H9 (cell line): ENCODE results near the gene DNAJC8. TPM values are rescaled to one million over a fixed set of nuclear protein-coding genes. Genes with fewer than 3 reads are reported as not detected.

Source experiments
- DNase-seq: peaks from one replicate; pipeline ENCODE4 v3.0.0-alpha.2; 2017
- H2AFZ ChIP-seq: one replicate; pipeline ENCODE4 v1.6.1; 2013; ENCODE audit warnings: mild to moderate bottlenecking, low read length, control low read depth, moderate library complexity
- H2AK5ac ChIP-seq: 2 replicates; pipeline ENCODE4 v1.6.1; 2013; ENCODE audit warnings: low read length, control low read depth, mixed read lengths; ENCODE audit not compliant: insufficient read length
- H2BK120ac ChIP-seq: one replicate; pipeline ENCODE4 v1.6.1; 2013; ENCODE audit warnings: low read depth, mild to moderate bottlenecking, low read length, control low read depth, inconsistent platforms; ENCODE audit not compliant: poor library complexity, severe bottlenecking
- H2BK12ac ChIP-seq: 2 replicates; pipeline ENCODE4 v1.6.1; 2013; ENCODE audit warnings: low read length, control low read depth, mixed read lengths, low read depth; ENCODE audit not compliant: insufficient read length
- H2BK15ac ChIP-seq: 2 replicates; pipeline ENCODE4 v1.6.1; 2013; ENCODE audit warnings: low read depth, low read length, control low read depth
- H2BK20ac ChIP-seq: one replicate; pipeline ENCODE4 v1.6.1; 2013; ENCODE audit warnings: low read depth, mild to moderate bottlenecking, low read length, control low read depth, inconsistent platforms; ENCODE audit not compliant: poor library complexity, severe bottlenecking
- H2BK5ac ChIP-seq: 2 replicates; pipeline ENCODE4 v1.6.1; 2013; ENCODE audit warnings: low read length, control low read depth, mixed read lengths; ENCODE audit not compliant: insufficient read length
- H3K14ac ChIP-seq: 2 replicates; pipeline ENCODE4 v1.6.1; 2013; ENCODE audit warnings: low read length, control low read depth; ENCODE audit not compliant: insufficient read depth
- H3K18ac ChIP-seq: 2 replicates; pipeline ENCODE4 v1.6.1; 2013; ENCODE audit warnings: low read depth, mild to moderate bottlenecking, mixed read lengths, low read length, control low read depth; ENCODE audit not compliant: insufficient read length
- H3K23ac ChIP-seq: 2 replicates; pipeline ENCODE4 v1.6.1; 2013; ENCODE audit warnings: low read length, control low read depth, mixed read lengths, low read depth; ENCODE audit not compliant: insufficient read length
- H3K23me2 ChIP-seq: 2 replicates; pipeline ENCODE4 v1.6.1; 2013; ENCODE audit warnings: low read depth, mild to moderate bottlenecking, mixed read lengths, low read length, control low read depth; ENCODE audit not compliant: insufficient read length, poor library complexity, severe bottlenecking
- H3K27ac ChIP-seq: 2 replicates; pipeline ENCODE4 v1.5.1; 2013; ENCODE audit warnings: low read length, control low read depth, mixed read lengths, low read depth; ENCODE audit not compliant: insufficient read length
- H3K27me3 ChIP-seq: 2 replicates; pipeline ENCODE4 v1.6.1; 2013; ENCODE audit warnings: low read length, control low read depth, inconsistent platforms; ENCODE audit not compliant: insufficient read depth
- H3K4ac ChIP-seq: 2 replicates; pipeline ENCODE4 v1.6.1; 2013; ENCODE audit warnings: low read depth, mild to moderate bottlenecking, control low read depth, inconsistent platforms, low read length, moderate library complexity
- H3K4me1 ChIP-seq: 2 replicates; pipeline ENCODE4 v1.6.1; 2013; ENCODE audit warnings: low read length, control low read depth, inconsistent platforms; ENCODE audit not compliant: insufficient read depth
- H3K4me2 ChIP-seq: 2 replicates; pipeline ENCODE4 v1.6.1; 2013; ENCODE audit warnings: low read length, control low read depth, mixed read lengths; ENCODE audit not compliant: insufficient read length, insufficient read depth
- H3K56ac ChIP-seq: 2 replicates; pipeline ENCODE4 v1.6.1; 2013; ENCODE audit warnings: low read depth, mild to moderate bottlenecking, mixed read lengths, low read length, control low read depth; ENCODE audit not compliant: insufficient read length
- H3K79me1 ChIP-seq: 2 replicates; pipeline ENCODE4 v1.6.1; 2013; ENCODE audit warnings: low read depth, mild to moderate bottlenecking, moderate library complexity, low read length, control low read depth, inconsistent platforms; ENCODE audit not compliant: insufficient read depth, poor library complexity, severe bottlenecking
- H3K79me2 ChIP-seq: 2 replicates; pipeline ENCODE4 v1.6.1; 2013; ENCODE audit warnings: low read length, control low read depth, inconsistent platforms; ENCODE audit not compliant: insufficient read depth
- H3K9ac ChIP-seq: 2 replicates; pipeline ENCODE4 v1.6.1; 2013; ENCODE audit warnings: low read length, control low read depth, mixed read lengths; ENCODE audit not compliant: insufficient read length; ENCODE audit errors: extremely low read depth
- H3K9me3 ChIP-seq: one replicate; pipeline ENCODE4 v1.6.1; 2013; ENCODE audit warnings: low read depth, low read length, inconsistent platforms; ENCODE audit not compliant: control insufficient read depth
- H3T11ph ChIP-seq: one replicate; pipeline ENCODE4 v1.6.1; 2013; ENCODE audit warnings: mild to moderate bottlenecking, low read length, control low read depth, inconsistent platforms
- H4K20me1 ChIP-seq: one replicate; pipeline ENCODE4 v1.6.1; 2013; ENCODE audit not compliant: control insufficient read depth, insufficient read length, insufficient read depth
- H4K5ac ChIP-seq: 2 replicates; pipeline ENCODE4 v1.6.1; 2013; ENCODE audit warnings: low read depth, mild to moderate bottlenecking, mixed read lengths, low read length, control low read depth; ENCODE audit not compliant: insufficient read length
- H4K8ac ChIP-seq: replicated peaks from 2 replicates; pipeline ENCODE4 v1.6.1; 2013; ENCODE audit warnings: low read length, control low read depth, mixed read lengths, low read depth; ENCODE audit not compliant: insufficient read length
- H4K91ac ChIP-seq: 2 replicates; pipeline ENCODE4 v1.6.1; 2013; ENCODE audit warnings: low read depth, mild to moderate bottlenecking, moderate library complexity, mixed read lengths, low read length, control low read depth; ENCODE audit not compliant: insufficient read length
- H3K27ac Mint-ChIP-seq, 3 experiments: 2 replicates in 2 of 3; 3 replicates in 1 of 3; pipeline ENCODE4 v1.8.0; 2020 to 2021; ENCODE audit warnings: mixed read lengths in 3 of 3, mild to moderate bottlenecking in 1 of 3, moderate library complexity in 1 of 3
- H3K27me3 Mint-ChIP-seq: 2 replicates; pipeline ENCODE4 v1.8.0; 2021; ENCODE audit warnings: low read depth, mild to moderate bottlenecking, moderate library complexity, mixed read lengths
- H3K36me3 Mint-ChIP-seq, 3 experiments: 2 replicates in 2 of 3; 3 replicates in 1 of 3; pipeline ENCODE4 v1.8.0; 2020 to 2021; ENCODE audit warnings: low read depth in 3 of 3, mixed read lengths in 3 of 3; ENCODE audit not compliant: insufficient read depth in 1 of 3
- H3K4me1 Mint-ChIP-seq, 2 experiments: 2 replicates each; pipeline ENCODE4 v1.8.0; 2020; ENCODE audit warnings: mixed read lengths in 2 of 2
- H3K4me3 Mint-ChIP-seq, 2 experiments: 2 replicates in 1 of 2; 3 replicates in 1 of 2; pipeline ENCODE4 v1.8.0; 2020 to 2021; ENCODE audit warnings: mild to moderate bottlenecking in 2 of 2, mixed read lengths in 2 of 2, moderate library complexity in 1 of 2
- H3K9me3 Mint-ChIP-seq, 2 experiments: 2 replicates in 1 of 2; 3 replicates in 1 of 2; pipeline ENCODE4 v1.8.0; 2020; ENCODE audit warnings: mild to moderate bottlenecking in 2 of 2, mixed read lengths in 2 of 2, moderate library complexity in 1 of 2
- CTCF ChIP-seq: fragments of 200-600 bp; sonication (generic); conservative IDR thresholded peaks from 3 replicates; pipeline ENCODE4 v1.8.0; 2021; ENCODE audit warnings: antibody characterized with exemption, mild to moderate bottlenecking
- total RNA-seq: library from RNA; stranded (reverse); gene quantifications from 2 replicates; pipeline ENCODE4 v1.2.1, GENCODE V29; 2021

DNAJC8 gene
- total RNA-seq, 1 experiment from 2014 or later = 132 TPM

GRCh38 chr1:28229089-28229488, 3.7 kb downstream of the DNAJC8 start:
- no peak overlapping the region for H3K9ac ChIP-seq
- no peak overlapping the region for H3K23ac ChIP-seq
- no peak overlapping the region for H2BK15ac ChIP-seq
- H3K14ac ChIP-seq = no peak overlapping the region
- H3K27ac ChIP-seq = no peak overlapping the region
- no peaks in the 10 kb centered on the region for H3K27me3 ChIP-seq
- H2BK5ac ChIP-seq = no peak overlapping the region
- peaks cover 4 to 9% of the 10 kb centered on the region in 2 experiments; a peak in 3 of 4 replicates for H3K4me1 Mint-ChIP-seq
- H3K4me2 ChIP-seq = no peak overlapping the region
- H4K91ac ChIP-seq = no peak overlapping the region
- H3K18ac ChIP-seq = no peak overlapping the region
- H3K56ac ChIP-seq = no peak overlapping the region
- peaks cover 29 to 53% (median 46%) of the 10 kb centered on the region in 3 experiments for H3K36me3 Mint-ChIP-seq
- H2BK12ac ChIP-seq = no peak overlapping the region
- H3K79me1 ChIP-seq = peaks cover 3% of the 10 kb centered on the region
- peaks cover 10% of the 10 kb centered on the region; the same call in 1 of the 2 replicates for H3K79me2 ChIP-seq
- H4K8ac ChIP-seq = no peak overlapping the region
- H2AK5ac ChIP-seq = no peak overlapping the region
- no peak overlapping the region for H3K27ac Mint-ChIP-seq
- H3T11ph ChIP-seq = no peak overlapping the region
- no peak overlapping the region for H3K4me3 Mint-ChIP-seq
- H4K5ac ChIP-seq = no peak overlapping the region
- DNase-seq = no peak
- no peaks in the 10 kb centered on the region for H4K20me1 ChIP-seq
- H2AFZ ChIP-seq = no peak overlapping the region
- H3K4ac ChIP-seq = no peak overlapping the region
- H3K9me3 Mint-ChIP-seq = peaks cover 0 to 3% of the 10 kb centered on the region in 2 experiments; a peak in 1 of 5 replicates
- no peaks in the 10 kb centered on the region for H3K4me1 ChIP-seq
- H3K23me2 ChIP-seq = peaks cover 4% of the 10 kb centered on the region
- no peaks in the 10 kb centered on the region for H3K9me3 ChIP-seq
- no peak overlapping the region for H2BK20ac ChIP-seq
- no peak overlapping the region for H2BK120ac ChIP-seq
- no peak for TF ChIP-seq CTCF
- no peaks in the 10 kb centered on the region for H3K27me3 Mint-ChIP-seq
